ENCODE measurements around the gene ACAA1. TPM values are rescaled to one million over a fixed set of nuclear protein-coding genes. Genes with fewer than 3 reads are reported as not detected.

Gene ACAA1
- total and polyA plus RNA-seq, 10 of the 15 experiments (the other 5 are each of a cell fraction or from before 2014, with no cell fraction given), result 5.7 to 85.4 (median 60.6) TPM

DNA sequence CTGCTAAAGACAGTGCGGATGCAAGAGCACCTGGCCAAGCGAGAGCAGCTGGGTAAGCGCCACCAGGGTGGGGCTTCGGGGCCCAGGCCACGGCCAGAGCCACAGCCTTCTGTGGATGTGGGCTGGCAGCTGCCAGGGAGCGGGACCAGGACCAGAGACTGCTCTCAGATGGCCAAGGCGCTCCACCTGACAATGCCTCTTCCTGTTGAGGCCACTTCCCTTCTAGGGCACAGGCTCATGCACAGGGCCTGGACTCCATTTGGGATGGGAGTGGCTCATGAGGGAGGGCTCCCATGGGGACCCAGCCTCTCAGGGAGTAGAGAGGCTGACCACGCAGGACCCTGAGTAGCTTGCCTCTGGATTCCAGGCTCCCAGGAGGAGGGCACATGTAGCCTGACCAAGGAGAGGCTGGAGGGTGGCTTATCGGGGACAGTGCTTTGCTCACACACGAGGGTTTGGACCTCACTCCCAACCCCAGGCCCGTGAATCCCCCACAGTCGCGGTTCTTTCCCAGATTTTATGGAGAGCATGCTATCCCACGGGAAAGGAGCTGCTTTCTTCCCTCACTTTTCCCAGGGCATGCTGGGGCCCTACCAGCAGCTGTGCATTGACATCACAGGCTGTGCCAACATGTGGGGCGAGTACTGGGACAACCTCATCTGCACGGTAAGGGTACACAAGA lies 25.1 kb downstream of the ACAA1 start:
- ATAC-seq (no peak), DNase-seq (ENCODE audit: low read depth, low spot score) (no peak), FAIRE-seq (no peak)
- no peak overlapping the region for H3K4me2 ChIP-seq (ENCODE audit: control insufficient read depth, insufficient read depth)
- RAD21 ChIA-PET (ENCODE audit: unreplicated experiment), result no interaction called here
- H3K27ac ChIP-seq (ENCODE audit: control insufficient read depth, insufficient read depth), result no peak overlapping the region
- H3K36me3 ChIP-seq (ENCODE audit: control insufficient read depth in 2 of 2, insufficient read depth in 2 of 2, low read length in 1 of 2), result no peaks in the 10 kb centered on the region
- intact Hi-C loops (cut with micrococcal nuclease; ENCODE audit: unreplicated experiment), result no loop called here
- peaks cover 6% of the 10 kb centered on the region; the same call in 1 of the 2 replicates for H3K4me1 ChIP-seq (ENCODE audit: control insufficient read depth, insufficient read depth, low read length)
- in situ Hi-C loops (cut with MboI), result no loop called here
- no peaks in the 10 kb centered on the region; a peak in 1 of 4 replicates for H3K27me3 ChIP-seq (replicated peaks in 1 of 2; ENCODE audit: control insufficient read depth in 2 of 2, insufficient read depth in 2 of 2, low read length in 1 of 2)
- TF ChIP-seq, protein P1, sequence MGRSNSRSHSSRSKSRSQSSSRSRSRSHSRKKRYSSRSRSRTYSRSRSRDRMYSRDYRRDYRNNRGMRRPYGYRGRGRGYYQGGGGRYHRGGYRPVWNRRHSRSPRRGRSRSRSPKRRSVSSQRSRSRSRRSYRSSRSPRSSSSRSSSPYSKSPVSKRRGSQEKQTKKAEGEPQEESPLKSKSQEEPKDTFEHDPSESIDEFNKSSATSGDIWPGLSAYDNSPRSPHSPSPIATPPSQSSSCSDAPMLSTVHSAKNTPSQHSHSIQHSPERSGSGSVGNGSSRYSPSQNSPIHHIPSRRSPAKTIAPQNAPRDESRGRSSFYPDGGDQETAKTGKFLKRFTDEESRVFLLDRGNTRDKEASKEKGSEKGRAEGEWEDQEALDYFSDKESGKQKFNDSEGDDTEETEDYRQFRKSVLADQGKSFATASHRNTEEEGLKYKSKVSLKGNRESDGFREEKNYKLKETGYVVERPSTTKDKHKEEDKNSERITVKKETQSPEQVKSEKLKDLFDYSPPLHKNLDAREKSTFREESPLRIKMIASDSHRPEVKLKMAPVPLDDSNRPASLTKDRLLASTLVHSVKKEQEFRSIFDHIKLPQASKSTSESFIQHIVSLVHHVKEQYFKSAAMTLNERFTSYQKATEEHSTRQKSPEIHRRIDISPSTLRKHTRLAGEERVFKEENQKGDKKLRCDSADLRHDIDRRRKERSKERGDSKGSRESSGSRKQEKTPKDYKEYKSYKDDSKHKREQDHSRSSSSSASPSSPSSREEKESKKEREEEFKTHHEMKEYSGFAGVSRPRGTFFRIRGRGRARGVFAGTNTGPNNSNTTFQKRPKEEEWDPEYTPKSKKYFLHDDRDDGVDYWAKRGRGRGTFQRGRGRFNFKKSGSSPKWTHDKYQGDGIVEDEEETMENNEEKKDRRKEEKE (IDR thresholded peaks at IDR 0.05), result no peak
- TF ChIP-seq, protein P2, sequence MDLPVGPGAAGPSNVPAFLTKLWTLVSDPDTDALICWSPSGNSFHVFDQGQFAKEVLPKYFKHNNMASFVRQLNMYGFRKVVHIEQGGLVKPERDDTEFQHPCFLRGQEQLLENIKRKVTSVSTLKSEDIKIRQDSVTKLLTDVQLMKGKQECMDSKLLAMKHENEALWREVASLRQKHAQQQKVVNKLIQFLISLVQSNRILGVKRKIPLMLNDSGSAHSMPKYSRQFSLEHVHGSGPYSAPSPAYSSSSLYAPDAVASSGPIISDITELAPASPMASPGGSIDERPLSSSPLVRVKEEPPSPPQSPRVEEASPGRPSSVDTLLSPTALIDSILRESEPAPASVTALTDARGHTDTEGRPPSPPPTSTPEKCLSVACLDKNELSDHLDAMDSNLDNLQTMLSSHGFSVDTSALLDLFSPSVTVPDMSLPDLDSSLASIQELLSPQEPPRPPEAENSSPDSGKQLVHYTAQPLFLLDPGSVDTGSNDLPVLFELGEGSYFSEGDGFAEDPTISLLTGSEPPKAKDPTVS (IDR thresholded peaks at IDR 0.05; ENCODE audit: low read depth, low read length), result no peak
- TF ChIP-seq ATF7 (IDR thresholded peaks at IDR 0.05; ENCODE audit: low read depth), result no peak
- H3K9me3 ChIP-seq (replicated peaks; ENCODE audit: control insufficient read depth, insufficient read depth, low read length), result no peaks in the 10 kb centered on the region
- no peak overlapping the region for H3K4me3 ChIP-seq
- 51% methylated on average over 16 of the region's 16 CpGs for WGBS (ENCODE audit: insufficient coverage, insufficient replicate concordance, low lambda C conversion rate, missing lambda C conversion rate)
- no peaks in the 10 kb centered on the region for H3K79me2 ChIP-seq (ENCODE audit: control insufficient read depth, insufficient read depth, low read length)
- CTCF ChIA-PET, result no interaction called here
- H2AFZ ChIP-seq (ENCODE audit: control insufficient read depth, low read depth, low read length), result no peak overlapping the region
- POLR2A ChIA-PET, result no interaction called here
- SMC1A ChIA-PET (ENCODE audit: uncharacterized antibody, unreplicated experiment), result no interaction called here
- H3K9ac ChIP-seq (ENCODE audit: control insufficient read depth, insufficient read depth, low read length), result no peak overlapping the region
- H4K20me1 ChIP-seq (ENCODE audit: control insufficient read depth, insufficient read depth), result no peaks in the 10 kb centered on the region
- no TSS peak for BruUV-seq (replicated peaks)

Data from GM12878 (cell line).